GM21723 (cell line): ENCODE data around the gene MCL1.

Experiments
- ATAC-seq: cut with Tn5 transposase; IDR thresholded peaks from one replicate; pipeline ENCODE4 v1.9.1; 2021; ENCODE audit warnings: mild to moderate bottlenecking, moderate library complexity; ENCODE audit not compliant: unreplicated experiment

Gene MCL1

DNA sequence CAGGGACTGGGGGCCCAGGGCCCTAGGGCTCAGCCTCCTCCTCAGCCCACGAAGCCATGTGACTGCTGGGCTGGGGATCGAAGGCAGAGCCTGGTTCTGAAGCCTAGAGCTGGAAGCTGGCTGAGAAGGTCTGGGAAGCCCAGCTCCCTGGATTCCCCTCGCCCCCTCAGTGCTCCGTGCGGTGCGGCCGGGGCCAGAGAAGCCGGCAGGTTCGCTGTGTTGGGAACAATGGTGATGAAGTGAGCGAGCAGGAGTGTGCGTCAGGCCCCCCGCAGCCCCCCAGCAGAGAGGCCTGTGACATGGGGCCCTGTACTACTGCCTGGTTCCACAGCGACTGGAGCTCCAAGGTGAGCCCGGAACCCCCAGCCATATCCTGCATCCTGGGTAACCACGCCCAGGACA, 21.1 kb downstream of the MCL1 start:
- ATAC-seq: no peak

DNA sequence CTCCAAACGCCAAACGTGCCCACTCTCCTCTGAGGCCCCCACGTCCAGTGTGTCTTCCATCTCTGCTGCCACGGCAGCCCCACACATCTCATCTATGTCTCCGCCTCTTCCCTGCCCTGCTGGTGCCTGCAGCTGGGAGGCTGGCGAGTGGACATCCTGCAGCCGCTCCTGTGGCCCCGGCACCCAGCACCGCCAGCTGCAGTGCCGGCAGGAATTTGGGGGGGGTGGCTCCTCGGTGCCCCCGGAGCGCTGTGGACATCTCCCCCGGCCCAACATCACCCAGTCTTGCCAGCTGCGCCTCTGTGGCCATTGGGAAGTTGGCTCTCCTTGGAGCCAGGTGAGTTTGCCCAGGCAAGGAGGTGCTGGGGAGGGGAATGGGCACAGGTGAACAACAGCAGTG, 21.6 kb downstream of the MCL1 start:
- ATAC-seq: no peak

DNA sequence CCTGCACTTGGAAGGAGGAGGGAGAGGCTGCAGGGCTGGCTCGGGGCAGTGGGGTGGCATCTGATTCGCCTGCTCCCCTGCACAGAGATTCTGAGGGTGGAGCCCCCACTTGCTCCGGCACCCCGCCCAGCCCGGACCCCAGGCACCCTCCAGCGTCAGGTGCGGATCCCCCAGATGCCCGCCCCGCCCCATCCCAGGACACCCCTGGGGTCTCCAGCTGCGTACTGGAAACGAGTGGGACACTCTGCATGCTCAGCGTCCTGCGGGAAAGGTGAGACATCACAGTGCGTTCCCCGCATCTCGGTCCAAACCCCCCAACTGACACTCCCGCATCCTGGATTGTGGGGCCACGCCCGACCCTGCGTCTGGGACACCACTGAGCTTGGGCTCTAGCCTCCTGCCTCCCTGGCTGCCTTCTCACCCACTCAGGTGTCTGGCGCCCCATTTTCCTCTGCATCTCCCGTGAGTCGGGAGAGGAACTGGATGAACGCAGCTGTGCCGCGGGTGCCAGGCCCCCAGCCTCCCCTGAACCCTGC, 22.3 kb downstream of the MCL1 start:
- ATAC-seq: no peak

GRCh38 chr1:150555971-150556865, 23.2 kb downstream of the MCL1 start:
- ATAC-seq: no peak

DNA sequence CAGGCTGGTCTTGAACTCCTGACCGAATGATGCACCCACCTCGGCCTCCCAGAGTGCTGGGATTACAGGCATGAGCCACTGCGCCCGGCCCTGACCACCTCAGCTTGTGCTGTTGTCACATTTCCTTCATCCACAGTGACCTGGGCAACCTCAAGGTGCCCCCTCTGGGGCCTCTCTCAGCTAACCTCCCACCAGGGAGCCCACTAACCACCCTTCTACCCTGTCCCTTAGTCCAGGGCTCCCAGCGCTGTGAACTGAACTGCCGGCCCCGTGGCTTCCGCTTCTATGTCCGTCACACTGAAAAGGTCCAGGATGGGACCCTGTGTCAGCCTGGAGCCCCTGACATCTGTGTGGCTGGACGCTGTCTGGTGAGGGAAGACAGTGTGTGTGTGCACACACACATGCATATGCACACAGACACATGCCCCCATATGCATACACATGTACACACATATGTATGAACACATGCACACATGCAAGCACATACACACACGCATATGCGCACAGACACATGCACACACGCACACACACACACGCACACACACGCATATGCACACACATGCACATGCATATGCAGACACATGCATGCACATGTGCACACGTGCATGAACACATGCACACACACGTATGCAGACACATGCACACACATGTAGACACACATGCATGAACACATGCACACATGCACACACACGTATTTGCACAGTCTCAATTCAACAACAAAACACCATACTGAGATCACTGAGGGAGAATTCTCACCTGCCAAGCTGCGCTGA, 24.0 kb downstream of the MCL1 start:
- no peak for ATAC-seq

GRCh38 chr1:150554086-150554452, 25.3 kb downstream of the MCL1 start:
- no peak for ATAC-seq

GRCh38 chr1:150553392-150554085, 25.9 kb downstream of the MCL1 start:
- no peak for ATAC-seq

- ATAC-seq: no peak
These were observed 26.5 kb downstream of the MCL1 start for GRCh38 chr1:150552911-150553289.

DNA sequence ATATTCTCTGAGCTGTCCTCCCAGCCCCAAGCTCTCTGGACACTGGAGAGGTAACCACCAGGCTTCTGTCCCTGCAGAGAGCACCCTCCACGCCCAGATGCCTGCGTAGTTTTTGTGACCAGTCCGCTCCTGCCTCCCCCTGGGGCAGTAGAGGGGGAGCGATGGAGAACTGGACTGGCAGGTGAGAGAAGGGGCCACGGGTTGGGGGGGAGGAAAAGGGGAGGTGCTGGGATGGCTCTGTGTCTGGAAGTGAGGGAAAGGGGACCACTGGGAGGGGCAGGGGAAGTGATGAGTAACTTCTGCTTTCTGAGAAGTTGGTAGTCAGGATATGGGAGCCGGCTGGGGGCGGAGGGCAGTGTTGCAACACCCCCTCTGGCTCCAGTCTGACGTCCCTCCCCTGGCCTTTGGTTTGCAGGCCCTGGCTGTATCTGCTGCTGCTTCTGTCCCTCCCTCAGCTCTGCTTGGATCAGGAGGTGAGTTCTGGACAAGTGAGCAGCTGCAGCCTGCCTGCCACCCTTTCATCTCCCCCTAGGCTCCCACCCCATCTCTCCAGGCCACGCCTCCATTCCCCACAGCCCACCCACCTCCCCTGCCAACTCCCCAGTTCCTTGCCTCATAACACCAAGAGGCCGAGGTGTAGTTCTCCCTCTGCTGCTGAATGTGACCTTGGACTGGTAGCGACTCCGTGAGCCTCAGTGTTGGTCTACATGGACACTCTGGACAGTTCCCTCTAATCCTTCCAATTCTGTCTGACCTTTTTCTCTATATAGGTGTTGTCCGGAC, 27.1 kb downstream of the MCL1 start:
- ATAC-seq: no peak

GRCh38 chr1:150551784-150552127, 27.7 kb downstream of the MCL1 start:
- no peak for ATAC-seq

DNA sequence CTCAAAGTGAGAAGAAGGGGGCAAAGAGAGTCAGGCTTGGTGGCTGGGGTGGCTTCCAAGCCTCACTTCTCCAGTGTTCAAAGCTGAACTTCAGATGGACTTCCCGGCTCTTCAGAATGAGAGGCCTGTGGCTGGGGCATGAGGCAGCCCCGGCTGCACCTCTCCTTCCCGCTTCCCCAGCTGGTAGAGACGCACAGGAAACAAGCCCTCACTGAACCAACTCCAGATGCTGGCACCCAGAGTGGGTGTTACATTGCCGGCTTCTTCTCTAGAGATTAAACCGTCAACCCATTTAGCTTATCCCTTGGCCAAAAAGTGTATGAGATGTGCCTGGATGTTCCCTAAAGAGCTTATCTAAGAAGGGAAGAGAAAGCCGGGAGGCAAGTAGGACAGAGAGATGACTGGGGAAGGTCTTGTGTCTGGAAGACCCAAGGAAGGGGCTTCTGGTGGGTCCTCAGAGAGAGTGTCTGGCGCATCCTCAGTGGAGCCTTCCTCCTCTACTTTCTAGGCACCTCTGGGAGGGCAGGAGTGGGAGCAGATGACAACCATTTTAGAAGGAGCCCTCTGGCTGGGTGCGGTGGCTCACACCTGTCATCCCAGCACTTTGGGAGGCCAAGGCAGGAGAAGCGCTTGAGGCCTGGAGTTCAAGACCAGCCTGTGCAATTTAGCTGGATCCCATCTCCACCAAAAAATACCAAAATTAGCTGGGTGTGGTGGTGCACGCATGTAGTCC, 28.2 kb downstream of the MCL1 start:
- ATAC-seq: no peak

DNA sequence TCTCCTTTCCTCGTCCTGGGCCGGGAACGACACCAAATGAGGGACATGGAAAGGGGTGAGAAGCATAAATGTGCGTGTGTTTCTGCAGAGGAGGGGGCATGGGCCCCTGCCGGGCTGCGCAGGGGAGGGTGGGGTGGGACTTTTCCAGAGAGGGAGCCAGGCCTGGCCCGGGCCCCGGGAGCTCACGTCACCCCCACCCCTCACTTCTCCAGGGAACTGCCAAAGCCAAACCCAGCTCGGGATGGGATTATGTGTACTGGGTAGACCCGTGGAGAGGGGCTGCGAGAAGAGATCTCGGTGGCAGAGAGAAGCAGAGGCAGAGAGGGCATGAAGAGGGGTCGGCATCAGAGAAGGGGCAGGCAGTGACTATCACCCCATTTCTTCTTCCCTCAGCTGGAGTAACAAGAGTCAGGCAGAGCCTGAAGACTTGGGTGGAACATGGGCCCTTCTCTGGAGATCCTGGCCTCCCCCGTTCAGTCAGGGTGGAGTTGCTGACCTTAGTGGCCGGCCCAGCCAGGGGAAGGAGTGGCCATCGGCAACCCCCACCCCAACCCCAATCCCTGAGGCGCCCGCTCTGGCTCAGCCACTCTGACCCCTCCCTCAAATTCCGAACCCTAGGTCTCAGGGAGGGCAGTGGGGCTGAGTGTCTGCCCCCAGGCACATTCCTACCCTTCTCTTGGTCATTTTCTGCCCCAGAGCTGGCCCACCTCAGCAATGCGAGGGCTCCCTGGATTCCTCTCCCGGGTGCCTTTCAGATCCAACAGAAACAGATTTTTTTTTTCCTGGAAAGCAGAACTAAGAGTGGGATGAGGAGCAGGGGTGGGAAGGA, 29.0 kb downstream of the MCL1 start:
- ATAC-seq: no peak

- no peak for ATAC-seq
These were observed 29.8 kb downstream of the MCL1 start for GRCh38 chr1:150549496-150550221.

GRCh38 chr1:150548632-150549495, 30.5 kb downstream of the MCL1 start, which contains the start of gene ADAMTSL4:
ADAMTSL4 (plus strand) TSS chr1:150549408; CDS start chr1:150552289, 2,881 bp downstream.
- ATAC-seq: peak; percentile 61

- no peak for ATAC-seq
These were observed 31.1 kb downstream of the MCL1 start for GRCh38 chr1:150548324-150548631.

DNA sequence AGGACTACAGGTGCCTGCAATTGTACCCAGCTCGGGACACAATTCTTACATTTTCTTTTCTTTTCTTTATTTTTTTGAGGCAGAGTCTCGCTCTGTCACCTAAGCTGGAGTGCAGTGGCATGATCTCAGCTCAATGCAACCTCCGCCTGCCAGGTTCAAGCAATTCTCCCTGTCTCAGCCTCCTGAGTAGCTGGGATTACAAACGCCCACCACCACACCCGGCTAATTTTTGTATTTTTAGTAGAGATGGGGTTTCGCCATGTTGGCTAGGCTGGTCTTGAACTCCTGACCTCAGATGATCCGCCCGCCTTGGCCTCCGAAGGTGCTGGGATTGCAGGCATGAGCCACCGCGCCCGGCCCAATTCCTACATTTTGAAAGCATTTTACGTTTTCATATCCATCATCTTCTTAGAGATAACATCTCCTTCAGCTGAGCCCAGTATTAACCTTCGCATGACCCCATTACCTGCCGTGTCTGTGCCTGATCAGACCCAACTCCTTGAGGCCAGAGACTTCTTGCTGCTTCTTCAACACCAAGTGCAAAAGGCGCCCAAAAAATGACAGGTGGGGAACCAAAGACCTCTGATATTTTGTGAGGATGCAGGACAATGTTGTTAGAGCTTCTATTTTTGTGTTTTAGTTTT, 33.0 kb downstream of the MCL1 start:
- ATAC-seq: no peak

DNA sequence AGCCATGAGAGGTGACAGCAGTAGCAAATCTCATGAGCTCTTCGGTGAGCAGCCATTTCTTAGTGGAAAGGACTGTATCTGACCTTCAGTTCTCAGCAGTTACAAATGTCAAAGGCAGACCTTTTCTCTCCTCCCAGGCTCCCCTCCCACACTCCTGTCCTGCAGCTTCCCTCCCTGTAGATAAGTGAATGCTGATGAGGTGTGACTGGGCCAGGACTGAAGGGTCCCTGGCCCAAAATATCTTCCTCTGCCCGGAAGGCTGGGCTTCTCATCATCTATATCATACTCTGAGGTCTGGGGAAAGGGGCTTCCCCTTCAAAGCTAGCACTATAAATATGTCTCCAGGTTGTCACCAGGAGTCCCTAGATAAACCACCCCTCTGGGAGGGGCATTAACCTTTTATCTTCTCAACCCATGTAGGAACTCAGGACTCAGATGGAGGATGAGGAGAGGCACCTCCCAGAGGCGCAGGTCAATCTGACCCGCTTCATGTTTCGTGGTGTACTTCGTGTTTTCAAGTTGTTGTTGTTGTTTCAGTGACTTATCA, 33.9 kb downstream of the MCL1 start:
- ATAC-seq: no peak
